GM18870 (cell line): ENCODE results near the gene WDR27.
"Not testable (repeated sequence)": the region's sequence is repeated elsewhere in the genome, so short reads cannot be mapped to it uniquely, and the experiment has no call there.

ENCODE experiments used
- ATAC-seq: cut with Tn5 transposase; IDR thresholded peaks from one replicate; pipeline ENCODE4 v1.9.1; 2021; ENCODE audit warnings: moderate library complexity; ENCODE audit not compliant: unreplicated experiment

WDR27 gene

DNA sequence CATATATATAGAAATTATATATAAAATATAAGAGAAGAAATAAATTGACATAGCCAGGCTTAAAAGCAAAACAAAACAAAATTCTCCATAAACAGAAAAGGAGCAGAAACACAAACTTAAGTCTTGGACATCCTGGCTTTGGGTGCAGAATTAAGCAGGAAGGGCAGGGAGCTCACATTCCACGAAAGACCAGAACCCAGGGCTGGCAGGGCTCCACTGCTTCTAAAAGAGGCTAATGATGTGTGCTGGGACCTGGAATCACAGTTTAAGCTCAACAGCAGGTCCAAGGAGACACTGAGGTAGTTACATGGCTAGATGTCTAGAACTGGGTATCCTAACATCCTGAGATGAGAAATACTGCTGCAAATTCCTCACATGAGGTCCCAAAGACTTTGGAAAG, 210.3 kb downstream of the WDR27 start:
- ATAC-seq = no peak

DNA sequence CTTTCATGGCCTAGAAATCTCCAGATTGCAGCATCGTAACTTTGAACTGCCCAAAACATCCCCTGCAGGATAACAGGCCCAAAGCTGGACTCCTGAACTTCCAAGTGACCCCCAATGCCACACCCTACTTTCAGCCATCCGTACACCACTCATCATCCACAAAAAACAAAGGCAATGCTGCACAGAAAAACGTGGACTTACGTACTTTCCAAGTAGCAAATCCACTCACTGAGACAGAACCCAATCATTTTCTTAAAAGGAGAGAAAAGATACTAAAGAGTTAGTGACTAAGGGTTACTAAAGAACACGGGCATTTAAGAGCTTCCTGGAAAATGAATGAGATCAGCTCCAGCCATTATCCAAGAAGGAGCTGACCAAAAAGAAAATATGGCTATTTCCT, 211.0 kb downstream of the WDR27 start:
- no peak for ATAC-seq

DNA sequence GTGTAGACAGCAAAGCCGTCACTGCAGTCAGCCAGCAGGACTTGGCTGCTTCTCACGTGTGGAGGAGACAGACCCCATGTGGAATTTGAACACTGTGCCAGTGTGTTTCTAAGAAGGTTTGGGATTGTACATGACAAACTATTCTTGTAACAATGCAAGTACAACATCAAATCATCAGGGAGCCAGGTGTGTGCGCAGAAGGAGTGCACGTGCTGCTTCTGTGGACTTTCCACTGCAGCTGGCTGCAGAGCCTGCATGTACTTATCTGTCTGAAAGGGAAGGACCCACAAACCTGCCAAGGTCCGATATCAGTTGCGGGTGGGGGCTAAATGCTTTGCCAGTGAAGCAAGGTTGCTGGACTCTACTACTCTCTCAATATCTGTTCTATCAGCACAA, 211.6 kb downstream of the WDR27 start:
- no peak for ATAC-seq

DNA sequence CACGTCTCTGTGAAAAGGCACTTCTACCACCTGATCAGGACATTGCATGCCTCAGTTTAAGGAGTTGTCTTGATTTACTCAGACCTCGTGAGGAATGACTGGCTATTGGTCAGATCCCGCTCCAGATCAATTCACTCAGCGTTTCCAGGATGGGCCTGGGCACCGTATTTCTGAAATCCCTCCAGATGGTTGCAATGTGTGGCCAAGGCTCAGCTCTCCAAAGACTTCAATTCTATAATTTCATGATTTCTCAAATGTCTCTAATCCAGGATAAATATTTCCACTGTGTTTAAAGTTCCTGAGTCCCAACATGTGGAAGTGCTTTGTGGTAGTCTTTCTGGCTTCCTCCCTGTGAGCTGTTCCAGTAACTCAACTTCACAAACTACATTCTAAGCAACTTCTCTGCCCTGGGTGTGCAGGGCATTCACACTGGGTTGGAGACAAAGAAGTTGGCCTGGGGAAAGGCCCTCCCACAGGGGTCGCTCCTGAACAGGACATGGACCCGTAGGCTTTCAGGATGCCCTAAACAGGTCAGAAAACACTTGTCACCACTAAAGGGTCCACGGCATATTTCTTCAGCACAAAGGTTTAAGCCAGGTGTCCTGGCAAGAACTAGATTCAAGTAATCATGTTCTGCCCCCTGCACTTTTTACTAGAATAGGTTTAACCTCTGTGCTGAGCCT, 212.1 kb downstream of the WDR27 start:
- ATAC-seq = no peak

DNA sequence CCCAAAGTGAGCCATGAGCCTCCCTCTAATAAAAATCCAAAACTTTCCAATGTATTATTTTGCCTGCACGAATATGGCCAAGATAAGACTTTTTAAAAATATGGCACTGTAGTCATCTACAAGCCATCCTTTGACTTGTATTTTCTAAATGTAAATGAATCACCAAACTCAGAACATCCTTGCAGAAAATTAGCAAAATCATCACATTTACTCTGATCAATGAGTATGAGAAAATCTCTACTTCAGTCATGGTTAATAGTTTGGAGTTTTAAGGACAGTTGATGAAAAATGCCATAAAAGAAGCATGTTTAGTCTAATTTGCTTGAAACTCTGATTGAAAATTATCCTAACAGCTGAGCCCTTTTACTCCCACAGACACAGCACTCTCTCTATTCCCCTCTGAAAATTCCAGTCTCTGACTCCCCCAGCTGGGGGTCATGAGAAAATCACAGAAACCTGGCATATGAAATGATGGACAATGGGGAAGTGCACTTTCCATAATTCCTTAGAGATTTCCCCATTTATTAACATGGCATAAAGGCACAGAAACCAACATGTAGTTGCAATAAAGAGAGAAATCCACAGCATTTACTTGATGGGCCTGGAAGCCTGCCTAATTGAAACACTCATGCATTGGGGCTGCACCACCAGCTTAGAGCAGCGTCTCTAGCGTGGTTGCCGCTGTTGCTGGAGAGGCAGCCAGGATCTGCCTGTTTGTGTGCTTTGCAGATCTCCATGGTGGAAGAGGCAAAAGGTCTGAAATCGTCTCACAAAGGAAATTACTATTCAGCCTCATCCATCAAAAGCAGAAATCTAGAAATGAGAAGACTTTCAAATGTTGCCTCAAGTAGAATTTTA, 214.0 kb downstream of the WDR27 start:
- no peak for ATAC-seq

DNA sequence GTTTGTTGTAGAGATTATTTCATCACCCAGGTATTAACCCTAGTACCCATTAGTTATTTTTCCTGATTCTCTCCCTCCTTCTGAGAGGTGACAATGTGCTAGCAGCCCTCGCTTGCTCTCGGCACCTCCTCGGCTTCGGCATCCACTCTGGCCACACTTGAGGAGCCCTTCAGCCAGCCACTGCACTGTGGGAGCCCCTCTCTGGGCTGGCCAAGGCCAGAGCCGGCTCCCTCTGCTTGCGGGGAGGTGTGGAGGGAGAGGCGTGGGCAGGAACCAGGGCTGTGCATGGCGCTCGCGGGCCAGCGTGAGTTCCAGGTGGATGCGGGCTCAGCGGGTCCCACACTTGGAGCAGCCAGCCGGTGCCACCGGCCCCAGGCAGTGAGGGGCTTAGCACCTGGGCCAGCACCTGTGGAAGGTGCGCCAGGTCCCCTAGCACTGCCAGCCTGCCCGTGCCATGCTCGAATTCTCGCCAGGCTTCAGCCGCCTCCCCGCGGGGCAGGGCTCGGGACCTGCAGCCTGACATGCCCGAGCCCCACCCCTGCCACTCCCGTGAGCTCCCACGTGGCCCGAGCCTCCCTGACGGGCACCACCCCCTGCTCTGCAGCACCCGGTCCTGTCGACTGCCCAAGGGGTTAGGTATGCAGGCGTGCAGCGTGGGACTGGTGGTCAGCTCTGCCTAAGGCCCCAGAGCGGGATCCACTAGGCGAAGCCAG, 221.9 kb downstream of the WDR27 start:
- no peak for ATAC-seq

DNA sequence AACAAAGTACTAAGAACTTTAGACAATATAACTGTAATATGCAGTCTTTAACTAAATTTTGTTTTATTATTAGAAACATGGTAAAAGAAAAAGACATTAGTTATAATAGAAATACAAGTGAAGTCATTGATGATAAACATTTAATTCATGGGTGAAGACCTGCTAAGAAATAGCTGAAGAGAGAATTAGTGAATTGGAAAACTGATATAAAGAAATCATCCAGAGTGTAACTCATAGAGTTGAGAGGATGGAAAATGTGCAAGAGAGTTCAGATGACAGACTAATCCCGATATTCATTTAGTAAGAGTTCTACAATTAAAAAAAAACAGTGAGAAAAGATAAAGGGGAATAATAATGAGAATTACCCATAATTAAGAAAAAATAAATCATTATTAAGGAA, 227.5 kb downstream of the WDR27 start:
- ATAC-seq = no peak

DNA sequence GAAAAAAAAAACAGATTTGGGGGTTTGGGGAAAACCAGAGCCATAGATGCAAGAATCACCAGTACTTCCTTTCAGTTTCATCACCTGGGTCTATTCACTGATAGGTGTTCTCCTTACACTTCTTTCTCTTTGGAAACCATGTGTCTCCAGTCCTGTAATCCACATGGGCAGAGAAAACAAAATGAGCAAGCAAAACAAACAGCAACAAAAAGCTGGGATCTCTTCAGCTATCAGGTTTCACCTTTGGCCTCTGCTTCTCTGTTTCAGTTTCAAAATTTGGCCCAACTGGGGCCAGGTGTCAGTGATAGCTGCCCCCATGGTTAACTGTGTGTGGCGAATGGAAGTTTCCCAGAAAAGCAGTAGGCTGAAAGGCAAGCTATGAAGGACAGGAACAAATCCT, 228.2 kb downstream of the WDR27 start:
- ATAC-seq = peak; percentile 69

DNA sequence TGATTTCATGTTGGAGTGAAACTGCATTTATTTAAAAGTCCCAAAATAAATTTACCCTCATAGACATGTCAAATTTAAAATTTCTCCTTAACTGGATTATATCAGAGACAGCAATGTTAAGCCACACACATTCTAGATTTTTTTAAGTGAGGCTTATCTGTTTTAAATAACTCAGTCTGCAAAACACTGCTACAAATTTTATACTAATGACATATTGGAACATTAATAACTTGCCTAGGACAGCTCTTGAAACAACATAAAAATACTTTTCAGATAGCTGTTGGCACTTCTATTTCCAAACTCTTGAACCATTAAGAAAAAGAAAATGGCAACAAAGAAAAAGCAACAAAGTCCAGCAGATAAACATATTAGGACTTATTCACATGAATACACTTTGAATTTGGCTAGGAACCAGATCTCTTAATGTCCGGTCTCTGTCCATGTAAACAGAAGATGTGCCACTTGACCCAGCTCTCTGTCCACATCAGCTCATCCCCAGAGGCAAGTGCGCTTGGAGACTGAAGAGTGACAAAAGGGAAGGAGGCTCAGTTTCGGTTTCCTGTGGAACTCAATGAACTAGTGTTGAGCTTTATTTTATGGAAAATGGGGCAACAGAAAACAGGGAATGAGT, 228.9 kb downstream of the WDR27 start:
- no peak for ATAC-seq

DNA sequence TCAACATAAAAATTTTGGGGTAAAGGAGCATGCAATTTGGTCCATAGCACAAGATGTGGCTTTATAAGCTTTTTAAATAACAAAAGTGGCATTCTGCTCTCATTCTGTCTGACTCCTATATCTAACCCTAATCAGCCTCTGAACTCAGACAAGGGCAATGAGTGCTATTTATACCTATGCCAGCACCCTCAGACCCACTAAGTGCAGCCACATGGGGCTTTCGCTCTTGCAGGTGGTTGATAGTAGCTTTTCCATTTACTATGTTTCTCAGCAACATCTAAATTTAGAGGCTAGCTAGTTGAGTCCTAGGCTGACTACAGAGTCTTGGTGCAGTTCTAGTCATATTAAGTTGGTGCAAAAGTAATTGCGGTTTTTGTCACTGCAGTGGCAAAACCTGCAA, 231.0 kb downstream of the WDR27 start:
- no peak for ATAC-seq

DNA sequence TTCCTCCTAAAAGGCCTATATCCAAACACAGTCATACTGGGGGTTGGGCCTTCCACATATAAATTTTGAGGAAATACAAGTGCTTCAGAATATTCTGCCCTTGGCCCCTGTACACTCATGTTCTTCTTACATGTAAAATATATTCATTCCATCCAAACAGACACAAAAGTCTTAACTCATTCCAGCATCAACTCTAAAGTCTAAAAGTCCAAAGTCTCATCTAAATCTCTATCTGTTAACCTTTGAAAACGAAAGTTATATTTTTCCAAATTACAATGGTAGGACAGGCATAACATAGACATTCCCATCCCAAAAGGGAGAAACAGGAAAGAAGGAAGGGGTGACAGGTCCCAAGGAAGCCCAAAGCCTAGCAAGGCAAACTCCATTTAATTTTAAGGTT, 232.8 kb downstream of the WDR27 start:
- ATAC-seq = no peak

DNA sequence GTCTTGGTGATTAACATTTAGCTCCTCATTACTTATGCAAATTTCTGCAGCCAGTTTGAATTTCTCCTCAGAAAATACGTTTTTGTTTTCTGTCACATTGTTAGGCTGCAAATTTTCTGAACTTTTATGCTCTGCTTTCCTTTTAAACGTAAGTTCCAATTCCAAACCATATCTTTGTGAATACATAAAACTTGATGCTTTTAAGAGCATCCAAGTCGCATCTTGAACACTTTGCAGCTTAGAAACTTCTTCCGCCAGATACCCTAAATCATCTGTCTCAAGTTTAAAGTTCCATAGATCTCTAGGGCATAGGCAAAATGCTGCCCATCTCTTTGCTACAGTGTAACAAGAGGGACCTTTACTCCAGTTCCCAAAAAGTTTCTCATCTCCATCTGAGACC, 234.1 kb downstream of the WDR27 start:
- not testable (repeated sequence) for ATAC-seq

DNA sequence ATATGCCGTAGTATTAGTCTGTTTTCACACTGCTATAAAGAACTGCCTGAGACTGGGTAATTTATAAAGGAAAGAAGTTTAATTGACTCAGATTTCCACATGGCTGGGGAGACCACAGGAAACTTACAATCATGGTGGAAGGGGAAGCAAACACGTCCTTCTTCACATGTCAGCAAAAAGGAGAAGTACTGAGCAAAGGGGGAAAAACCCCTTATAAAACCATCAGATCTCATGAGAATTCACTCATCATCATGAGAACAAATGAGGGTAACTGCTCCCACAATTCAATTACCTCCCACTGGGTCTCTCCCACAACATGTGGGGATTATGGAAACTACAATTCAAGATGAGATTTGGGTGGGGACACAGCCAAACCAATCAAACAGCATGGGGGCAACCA, 235.6 kb downstream of the WDR27 start:
- not testable (repeated sequence) for ATAC-seq

DNA sequence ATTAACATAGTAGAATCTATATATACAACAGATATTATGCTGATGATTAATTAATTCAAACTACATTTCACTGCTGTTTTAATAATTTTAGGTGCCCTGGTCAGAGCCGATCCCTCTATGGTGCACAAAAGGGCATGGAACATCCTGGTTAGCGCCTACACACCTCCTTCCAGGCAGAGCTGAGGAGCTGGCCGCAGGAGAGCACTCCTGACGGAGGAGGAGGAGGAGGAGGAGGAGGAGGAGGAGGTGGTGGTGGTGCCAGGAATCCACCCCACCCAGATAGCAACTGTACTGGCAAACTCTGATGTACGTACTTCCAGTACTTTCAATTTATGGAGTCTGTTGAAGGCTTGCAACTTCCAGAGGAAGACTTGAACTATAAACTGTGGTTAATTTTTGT, 244.1 kb downstream of the WDR27 start:
- no peak for ATAC-seq

DNA sequence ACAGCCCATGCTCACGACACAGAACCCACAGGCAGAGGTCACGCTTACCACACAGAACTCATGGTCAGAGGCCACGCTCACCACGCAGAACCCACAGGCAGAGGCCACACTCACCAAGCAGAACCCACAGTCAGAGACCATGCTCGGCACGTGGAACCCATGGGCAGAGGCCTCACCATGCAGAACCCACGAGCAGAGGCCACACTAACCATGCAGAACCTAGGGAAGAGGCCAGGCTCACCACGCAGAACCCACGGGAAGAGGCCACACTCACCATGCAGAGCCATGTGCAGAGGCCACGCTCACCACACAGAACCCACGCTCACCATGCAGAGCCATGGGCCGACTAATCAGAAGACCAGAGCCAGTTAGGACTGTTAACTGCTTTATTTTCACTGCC, 245.0 kb downstream of the WDR27 start:
- no peak for ATAC-seq

DNA sequence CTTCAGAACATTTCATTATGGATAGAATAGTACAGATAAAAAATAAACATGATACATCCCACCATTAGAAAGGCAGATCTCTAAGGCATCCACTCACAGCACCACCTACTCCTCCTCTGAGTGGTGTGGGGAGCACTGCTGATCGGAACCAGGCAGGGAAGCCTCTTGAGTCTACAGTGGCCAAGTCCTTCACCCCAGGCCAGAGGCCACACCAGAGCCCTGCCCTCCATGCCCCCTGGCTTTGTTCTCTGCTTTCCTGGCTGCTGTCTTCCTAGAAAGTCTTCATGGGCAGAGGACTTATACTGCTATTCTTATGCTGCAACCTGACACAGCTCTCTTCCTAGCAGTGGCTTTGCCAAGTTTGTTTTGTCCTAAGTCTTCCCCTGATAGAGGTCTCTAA, 246.4 kb downstream of the WDR27 start:
- no peak for ATAC-seq

DNA sequence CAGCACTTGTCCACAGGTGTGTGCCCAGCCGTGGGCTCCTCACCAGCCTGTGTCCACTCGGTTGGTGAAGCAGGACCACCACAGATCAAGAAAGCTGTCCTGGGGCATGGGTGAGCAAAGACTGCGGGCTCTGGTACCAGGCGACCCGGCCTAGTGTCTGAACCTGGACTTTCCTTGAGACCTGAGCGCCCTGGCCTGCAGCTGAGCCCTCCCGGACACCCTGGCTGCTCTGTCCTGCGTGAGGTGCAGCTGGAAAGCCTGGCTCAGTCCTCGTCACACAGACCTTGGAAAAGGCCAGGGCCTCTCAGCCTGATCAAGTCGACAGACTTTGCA, 247.0 kb downstream of the WDR27 start:
- no peak for ATAC-seq

DNA sequence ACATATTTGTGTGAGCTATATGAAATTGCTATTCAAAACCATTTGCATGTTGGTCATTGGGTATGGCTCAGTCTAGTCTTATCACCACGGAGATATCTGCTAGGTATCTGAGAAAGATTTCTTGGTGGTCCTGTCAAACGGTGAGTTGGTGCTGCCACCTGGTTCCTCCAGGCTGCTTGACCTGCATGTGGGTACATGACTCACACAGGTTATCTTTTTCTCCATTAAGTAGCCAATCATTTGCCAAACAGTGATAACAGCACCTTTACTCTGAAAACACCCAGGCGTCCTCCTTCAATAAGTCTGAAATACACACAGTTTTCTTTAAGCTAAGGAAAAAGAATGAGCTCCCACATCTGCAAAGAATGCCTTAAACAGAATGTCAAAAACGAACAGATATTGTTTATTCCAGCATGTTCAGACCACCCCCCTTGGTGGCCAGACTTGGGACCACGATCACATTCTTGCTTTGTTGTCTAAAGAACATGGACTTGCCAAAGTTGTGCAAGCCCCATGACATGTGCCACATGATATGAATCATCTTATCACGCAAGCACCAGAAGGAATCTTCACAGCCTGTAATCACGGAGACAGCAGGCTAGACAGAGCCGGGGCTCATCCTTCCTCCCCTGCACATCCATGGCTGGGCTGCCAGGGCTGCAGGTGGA, 247.5 kb downstream of the WDR27 start:
- ATAC-seq = no peak

DNA sequence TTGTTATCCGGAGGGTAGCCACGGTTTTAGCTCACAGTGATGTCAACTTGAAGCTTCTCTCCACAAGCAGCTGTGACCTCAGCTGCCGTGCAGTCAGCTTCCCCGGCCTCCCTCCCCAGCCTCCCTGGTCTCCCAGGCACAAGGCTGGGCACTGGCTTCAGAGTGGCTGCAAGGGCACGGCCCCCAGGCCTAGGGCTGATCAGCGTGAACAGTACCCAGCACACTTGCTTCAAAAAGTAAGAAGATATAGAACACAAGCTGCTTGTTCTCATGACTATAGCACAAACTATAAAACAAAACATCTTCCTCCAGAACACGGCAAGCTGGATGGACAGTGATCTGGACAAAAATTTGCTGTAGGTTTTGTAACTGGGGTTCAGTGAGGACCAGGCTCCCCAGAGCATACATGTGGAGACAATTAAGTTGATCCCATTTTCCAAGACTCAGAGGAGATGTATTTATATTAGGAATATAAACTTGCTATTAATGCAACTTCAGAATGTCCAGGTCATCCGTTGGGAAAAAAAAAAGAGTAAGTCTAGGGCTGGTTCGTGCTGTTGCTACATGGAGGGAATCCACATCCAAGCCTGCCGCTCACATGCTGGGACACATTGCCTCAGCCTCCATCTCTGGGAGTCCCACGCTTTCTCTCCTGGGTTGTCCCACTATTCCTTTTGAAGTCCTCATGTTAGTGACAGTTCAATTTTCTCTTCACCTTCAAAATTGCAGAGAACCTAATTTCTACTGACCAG, 248.8 kb downstream of the WDR27 start:
- ATAC-seq = no peak

DNA sequence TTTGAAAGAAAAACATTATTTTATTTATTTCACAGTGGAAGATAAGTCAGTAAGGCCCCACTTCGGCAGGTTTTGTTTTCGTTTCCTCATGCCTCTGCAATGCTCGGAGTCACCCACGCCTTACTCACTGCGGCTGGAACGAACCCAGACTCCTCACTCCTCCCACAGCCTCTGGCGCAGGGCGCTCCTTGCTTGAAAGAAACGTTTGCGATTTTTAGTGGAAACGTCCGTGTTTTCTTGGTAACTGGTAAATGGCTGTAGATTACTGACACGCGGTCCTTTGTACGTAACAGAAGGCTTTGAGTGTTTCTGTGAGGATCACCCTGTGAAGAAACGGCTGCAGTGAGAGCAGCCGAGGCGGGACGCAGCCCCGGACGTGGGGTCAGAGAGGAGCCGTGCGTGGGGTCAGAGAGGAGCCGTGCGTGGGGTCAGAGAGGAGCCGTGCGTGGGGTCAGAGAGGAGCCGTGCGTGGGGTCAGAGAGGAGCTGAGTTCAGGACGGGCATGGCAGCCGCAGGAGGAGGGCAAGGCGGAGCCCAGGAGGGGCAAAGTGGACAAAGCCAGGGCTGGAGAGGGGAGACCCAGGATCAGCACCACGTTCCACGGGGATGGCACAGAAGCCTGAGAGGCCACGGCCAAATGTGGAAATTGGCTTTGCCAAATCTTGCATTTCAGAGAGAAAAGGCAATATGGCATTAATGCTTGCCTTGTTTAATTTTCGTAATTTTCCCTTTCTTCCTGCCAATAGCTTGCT, 249.5 kb downstream of the WDR27 start:
- ATAC-seq = no peak
